ENCODE measurements around the gene PPP1R14C.

Gene PPP1R14C

GRCh38 chr6:150252714-150253444 is 110.0 kb downstream of the PPP1R14C start:
- no peak for DNase-seq

GRCh38 chr6:150253489-150253888 is 110.6 kb downstream of the PPP1R14C start:
- no peak for DNase-seq

- no peak for DNase-seq
Measured at GRCh38 chr6:150254770-150255169, 111.9 kb downstream of the PPP1R14C start.

- DNase-seq = no peak
Measured at GRCh38 chr6:150255840-150256239, 113.0 kb downstream of the PPP1R14C start.

- no peak for DNase-seq
Measured at GRCh38 chr6:150256618-150257272, 113.9 kb downstream of the PPP1R14C start.

- no peak for DNase-seq
Measured at GRCh38 chr6:150258381-150258780, 115.5 kb downstream of the PPP1R14C start.

- no peak for DNase-seq
Measured at GRCh38 chr6:150260931-150261330, 118.1 kb downstream of the PPP1R14C start.

- no peak for DNase-seq
Measured at GRCh38 chr6:150261997-150262697, 119.3 kb downstream of the PPP1R14C start.

- no peak for DNase-seq
Measured at GRCh38 chr6:150263765-150264404, 121.0 kb downstream of the PPP1R14C start.

- no peak for DNase-seq
Measured at GRCh38 chr6:150266309-150266708, 123.5 kb downstream of the PPP1R14C start.

GRCh38 chr6:150266963-150267685 is 124.3 kb downstream of the PPP1R14C start:
- no peak for DNase-seq

GRCh38 chr6:150267686-150268561 is 125.1 kb downstream of the PPP1R14C start:
- no peak for DNase-seq

- no peak for DNase-seq
Measured at GRCh38 chr6:150269130-150269856, 126.4 kb downstream of the PPP1R14C start.

GRCh38 chr6:150269857-150270223 is 127.0 kb downstream of the PPP1R14C start:
- DNase-seq = no peak

- DNase-seq = no peak
Measured at GRCh38 chr6:150270330-150271052, 127.6 kb downstream of the PPP1R14C start.

- no peak for DNase-seq
Measured at GRCh38 chr6:150271172-150271500, 128.3 kb downstream of the PPP1R14C start.

- DNase-seq = no peak
Measured at GRCh38 chr6:150271501-150272263, 128.8 kb downstream of the PPP1R14C start.

- no peak for DNase-seq
Measured at GRCh38 chr6:150272264-150272975, 129.6 kb downstream of the PPP1R14C start.

GRCh38 chr6:150272976-150273315 is 130.1 kb downstream of the PPP1R14C start:
- DNase-seq = no peak

Measured in midbrain (tissue), 1 donor.